Measurements from ENCODE around the gene CXCL14.
A peak's percentile ranks its signal among the peaks of the same experiment; 100 is the strongest.

Gene CXCL14

GRCh38 chr5:135596157-135596763, 17.5 kb upstream of the CXCL14 start:
- DNase-seq: no peak

GRCh38 chr5:135594416-135594960, 15.7 kb upstream of the CXCL14 start:
- DNase-seq: no peak

- DNase-seq: no peak
These were observed 15.1 kb upstream of the CXCL14 start for GRCh38 chr5:135593886-135594285.

GRCh38 chr5:135593141-135593540, 14.3 kb upstream of the CXCL14 start:
- no peak for DNase-seq

DNA sequence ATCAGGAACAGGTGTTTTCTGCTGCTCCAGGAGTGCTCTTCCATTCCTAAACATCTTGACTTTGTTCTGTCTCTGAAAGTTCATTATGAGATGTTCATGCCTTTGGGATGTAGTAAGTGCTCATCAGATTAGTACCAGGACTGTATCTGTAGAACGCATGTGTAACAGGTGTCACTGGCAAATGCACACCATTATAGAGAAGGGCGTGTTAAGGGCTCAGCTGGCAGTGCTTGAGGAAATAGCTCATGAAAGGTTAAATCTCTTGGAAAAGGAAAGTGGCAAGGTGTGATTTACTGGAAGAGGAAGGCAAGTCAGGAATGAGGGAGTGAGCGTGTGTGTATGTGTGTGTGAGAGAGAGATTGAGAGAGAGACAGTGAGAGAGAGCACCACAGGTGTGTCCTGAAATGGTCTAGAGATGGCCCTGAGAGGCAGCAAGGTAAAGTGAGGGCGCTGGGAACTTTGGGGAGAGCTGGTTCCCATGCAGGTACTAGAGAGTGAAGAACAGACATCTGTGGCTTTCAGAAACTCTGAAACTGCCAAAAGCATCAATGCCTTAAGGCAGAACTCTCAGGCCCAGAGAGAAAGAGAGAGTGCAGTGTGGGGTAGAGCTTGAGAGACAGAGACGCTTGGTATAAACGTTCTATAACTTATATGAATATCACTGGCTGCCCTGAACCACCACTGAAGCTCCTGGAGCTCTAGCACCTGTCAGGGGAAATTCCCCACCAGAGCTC, 13.7 kb upstream of the CXCL14 start:
- no peak for DNase-seq

GRCh38 chr5:135591277-135591676, 12.5 kb upstream of the CXCL14 start:
- DNase-seq: no peak

DNA sequence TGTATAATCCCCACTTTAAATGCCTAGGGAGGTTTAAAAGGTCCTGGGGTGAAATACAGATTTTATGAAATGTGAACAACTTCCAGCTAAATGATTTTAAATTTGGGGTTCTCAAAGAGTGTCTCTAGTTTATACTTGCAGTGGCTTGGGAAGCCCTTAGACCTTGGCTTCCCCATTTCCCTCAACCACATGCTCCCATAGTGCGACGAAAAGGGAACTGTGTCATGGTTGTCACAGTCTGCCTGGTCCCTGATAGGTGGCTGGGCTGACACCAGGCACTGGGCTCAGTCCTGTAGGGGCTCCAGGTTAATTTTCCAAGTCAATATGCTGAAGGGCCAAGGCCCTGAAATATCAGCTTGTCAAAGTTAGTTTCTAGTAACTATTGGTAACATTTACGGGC, 10.4 kb upstream of the CXCL14 start:
- DNase-seq: no peak

DNA sequence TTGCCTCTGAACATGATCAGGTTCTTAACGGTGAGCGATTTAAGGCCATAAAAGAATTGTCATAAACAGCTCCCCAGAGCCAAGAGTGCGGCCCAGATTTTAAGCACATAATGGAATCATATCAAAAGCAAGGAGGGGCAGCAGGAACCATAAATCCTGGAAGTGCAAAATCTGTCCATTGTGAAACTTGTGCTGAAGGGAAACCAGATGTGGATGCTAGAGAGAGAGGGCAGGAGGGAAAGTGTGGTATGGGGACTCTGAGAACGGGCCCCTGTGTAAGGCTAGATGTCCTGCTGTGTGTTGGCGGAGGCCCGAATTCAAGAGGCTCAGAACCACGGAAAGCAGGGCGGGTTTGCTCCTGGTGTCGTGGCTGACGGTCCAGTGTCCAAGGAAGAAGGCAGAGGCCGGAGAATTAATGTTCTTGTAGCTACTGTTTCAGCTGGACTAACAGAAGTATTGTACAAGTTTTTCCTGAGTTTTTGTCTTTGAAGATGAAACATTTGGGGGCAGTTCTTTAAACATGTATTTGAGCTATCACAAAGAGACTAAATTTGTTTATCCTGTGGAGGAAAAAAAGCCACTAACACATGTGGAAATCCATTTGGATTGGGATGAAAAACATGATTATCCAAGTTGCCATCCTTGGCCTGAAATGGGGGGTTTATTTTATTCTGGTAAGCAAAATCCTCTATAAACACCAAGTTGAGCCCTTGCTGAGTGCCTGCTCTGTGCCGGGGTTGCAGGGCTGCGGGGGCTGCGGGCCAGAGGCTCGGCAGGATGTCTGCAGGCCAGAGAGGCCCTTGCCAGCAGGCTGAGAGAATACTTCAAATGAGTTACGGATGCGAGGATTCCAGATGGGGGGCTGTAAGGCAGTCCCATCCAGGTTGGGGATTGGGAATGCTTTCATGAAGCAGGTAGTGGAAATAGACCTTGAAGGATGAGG, 9.2 kb upstream of the CXCL14 start:
- no peak for DNase-seq

GRCh38 chr5:135584918-135585317, 6.1 kb upstream of the CXCL14 start:
- no peak for DNase-seq

DNA sequence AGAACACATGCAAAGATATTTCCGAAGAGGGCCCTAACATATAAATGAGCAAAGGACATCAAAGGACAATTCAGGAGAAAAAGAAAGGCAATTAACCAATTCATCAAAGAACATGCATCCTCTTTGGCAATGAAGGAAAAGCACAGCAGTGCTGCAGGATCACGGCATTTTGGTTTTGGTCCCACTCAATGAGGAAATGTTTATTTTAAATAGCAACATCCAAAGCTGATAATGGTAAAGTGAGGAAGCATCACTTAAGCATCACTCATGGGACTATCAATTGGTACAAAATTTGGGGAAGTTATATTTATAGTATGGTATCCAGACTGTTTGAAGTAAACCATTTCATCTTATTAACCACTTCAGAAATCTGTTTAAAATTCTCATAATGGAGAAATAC, 5.5 kb upstream of the CXCL14 start:
- DNase-seq: no peak

- DNase-seq: no peak
These were observed 3.4 kb upstream of the CXCL14 start for GRCh38 chr5:135582099-135582781.

GRCh38 chr5:135578305-135578684, 496 bp downstream of the CXCL14 start:
- DNase-seq: no peak

GRCh38 chr5:135577421-135577820, 1.4 kb downstream of the CXCL14 start:
- DNase-seq: no peak

DNA sequence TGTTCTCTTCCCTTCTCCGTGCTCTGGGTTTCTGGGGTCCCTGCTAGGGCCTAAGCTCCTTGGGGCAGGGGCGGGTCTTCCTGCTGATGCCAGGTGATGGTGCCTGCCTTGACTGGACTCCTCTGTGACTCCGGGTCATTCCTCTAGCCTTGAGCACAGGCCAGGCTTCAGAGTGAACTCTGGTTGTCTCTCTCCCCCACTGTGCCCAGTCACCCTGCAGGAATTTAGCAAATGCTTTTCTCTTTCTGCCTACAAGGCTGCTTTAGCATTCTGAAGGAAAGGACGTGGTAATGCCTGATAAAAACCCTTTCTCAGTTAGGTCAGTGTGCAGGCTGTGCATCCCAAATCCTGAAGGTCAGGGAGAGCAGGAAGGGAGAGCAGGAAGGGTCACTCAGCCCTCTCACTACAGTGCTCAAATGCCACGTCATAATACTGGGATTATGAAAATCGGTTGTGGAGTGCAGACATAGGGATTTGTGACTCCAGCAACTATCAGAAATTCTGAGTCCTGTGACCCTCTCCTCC, 2.7 kb downstream of the CXCL14 start:
- DNase-seq: no peak

- DNase-seq: no peak
These were observed 4.3 kb downstream of the CXCL14 start for GRCh38 chr5:135574493-135574892.

DNA sequence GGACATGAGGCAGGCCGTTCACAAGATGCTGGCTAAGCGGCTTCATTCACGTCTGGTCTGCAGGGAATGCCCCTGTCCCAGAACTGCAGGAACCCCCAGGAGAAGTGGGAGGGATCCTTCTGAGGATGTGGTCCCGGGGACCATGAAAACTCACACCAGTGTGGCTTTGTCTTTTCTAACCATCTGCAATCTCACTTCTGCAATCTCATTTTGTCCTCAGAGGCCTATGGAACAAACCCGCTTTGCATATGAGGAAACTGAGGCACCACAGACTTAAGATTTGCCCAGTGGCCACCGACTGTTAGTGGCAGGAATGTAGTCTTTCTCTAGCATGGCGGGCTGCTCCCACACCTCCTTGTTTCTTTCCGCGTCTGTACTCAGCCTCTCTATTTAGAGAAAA, 6.9 kb downstream of the CXCL14 start:
- no peak for DNase-seq

DNA sequence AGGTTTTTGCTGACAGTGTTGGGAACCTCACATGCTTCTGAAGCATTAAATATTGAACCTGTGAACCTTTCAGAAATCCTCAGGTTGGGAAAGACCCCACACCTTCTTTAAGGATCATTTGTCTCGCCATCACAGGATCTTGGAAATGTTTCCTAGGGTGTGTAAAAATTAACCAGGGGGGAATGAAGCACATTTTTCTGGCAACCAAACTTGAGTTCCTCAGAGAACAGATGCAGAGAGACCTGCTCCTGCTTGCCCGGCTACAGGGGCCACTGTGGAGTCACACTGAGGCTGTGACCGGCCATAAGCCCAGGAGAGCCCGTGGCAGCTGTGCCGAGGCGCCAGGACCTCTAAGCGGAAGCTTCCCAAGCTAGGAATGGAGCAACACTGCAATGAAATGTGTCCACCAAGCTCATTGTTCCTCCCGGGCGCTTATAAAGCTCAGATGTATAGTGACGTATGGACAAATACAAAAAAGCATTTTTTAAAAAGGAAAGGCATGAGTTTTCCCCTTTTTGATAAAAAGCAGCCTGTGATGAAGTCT, 7.7 kb downstream of the CXCL14 start:
- DNase-seq: no peak

- no peak for DNase-seq
These were observed 8.4 kb downstream of the CXCL14 start for GRCh38 chr5:135570453-135570764.

GRCh38 chr5:135569755-135570452, 8.9 kb downstream of the CXCL14 start:
- peak; percentile 7 for DNase-seq

GRCh38 chr5:135568923-135569360, 9.8 kb downstream of the CXCL14 start:
- DNase-seq: no peak

DNA sequence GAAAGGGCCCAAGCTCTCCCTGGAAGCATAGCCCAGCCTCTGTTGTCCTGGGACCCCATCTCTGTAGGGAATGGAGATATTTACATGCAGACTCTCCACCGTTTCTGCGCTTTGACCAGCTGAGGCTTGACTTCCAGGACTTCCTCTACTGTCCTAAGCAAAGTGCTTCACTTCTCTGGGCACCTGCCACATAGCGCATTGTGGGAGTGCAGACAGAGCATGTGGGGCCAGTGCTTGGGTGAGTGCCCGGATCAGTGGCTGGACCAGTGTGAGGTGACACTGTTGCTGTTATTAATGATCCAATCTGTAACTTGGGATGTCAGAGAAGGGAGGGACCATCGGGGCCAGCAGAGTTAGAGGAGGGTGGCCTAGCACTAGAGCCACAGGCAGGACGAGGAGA, 10.5 kb downstream of the CXCL14 start:
- no peak for DNase-seq

- no peak for DNase-seq
These were observed 11.1 kb downstream of the CXCL14 start for GRCh38 chr5:135567661-135568060.

Measured in NCI-H1694 treated with DMSO at 0.1 percent for 48 hours (cell line).